Spinal cord (tissue), 10 donors: ENCODE measurements around the gene BUD23. TPM values are rescaled to one million over a fixed set of nuclear protein-coding genes. Genes with fewer than 3 reads are reported as not detected.

Source experiments
- DNase-seq, 6 donors: peaks; one replicate each; pipeline versions ENCODE4 v3.0.0 to v3.0.0-alpha.2; 2013 to 2015; ENCODE audit warnings: low spot score in 6 of 6, low read depth in 4 of 6
- H3K27ac ChIP-seq: one replicate; pipeline ENCODE4 v1.5.1; 2013; ENCODE audit warnings: low read depth, low read length, control low read depth
- H3K27me3 ChIP-seq: one replicate; pipeline ENCODE4 v1.6.1; 2013; ENCODE audit warnings: low read length; ENCODE audit not compliant: control insufficient read depth, insufficient read depth
- H3K36me3 ChIP-seq: one replicate; pipeline ENCODE4 v1.6.1; 2013; ENCODE audit warnings: low read length; ENCODE audit not compliant: control insufficient read depth, insufficient read depth
- H3K4me1 ChIP-seq: one replicate; pipeline ENCODE4 v1.6.1; 2013; ENCODE audit warnings: low read length; ENCODE audit not compliant: control insufficient read depth, insufficient read depth
- H3K4me3 ChIP-seq: one replicate; pipeline ENCODE4 v1.5.1; 2013; ENCODE audit warnings: low read depth, low read length, control low read depth
- H3K9me3 ChIP-seq: one replicate; pipeline ENCODE4 v1.6.1; 2013; ENCODE audit warnings: low read length; ENCODE audit not compliant: control insufficient read depth, insufficient read depth
- WGBS: methylation state at CpG from one replicate; pipeline ENCODE4 v1.1.5; 2013; ENCODE audit warnings: missing lambda C conversion rate; ENCODE audit not compliant: insufficient coverage; 5-methylcytosine and 5-hydroxymethylcytosine counted together
- polyA plus RNA-seq, 2 donors: library from polyadenylated mRNA; unstranded; fragments of 120-200 nt; gene quantifications; one replicate each; pipeline ENCODE4 v1.2.1, GENCODE V29; 2013; ENCODE audit not compliant: insufficient read length in 2 of 2
- total RNA-seq, 2 donors: library from RNA; depleted of rRNA in 1 of 2; stranded (reverse); fragments of 120-200 nt in 1 of 2; fragments of >200 nt in 1 of 2; gene quantifications; one replicate each; pipeline versions ENCODE4 v1.2.3 to v1.2.4, GENCODE V29; 2013 to 2014
- donor health status: healthy.

The BUD23 gene
- total and polyA plus RNA-seq, 4 donors = 24.6 to 107 (median 55.8) TPM

DNA sequence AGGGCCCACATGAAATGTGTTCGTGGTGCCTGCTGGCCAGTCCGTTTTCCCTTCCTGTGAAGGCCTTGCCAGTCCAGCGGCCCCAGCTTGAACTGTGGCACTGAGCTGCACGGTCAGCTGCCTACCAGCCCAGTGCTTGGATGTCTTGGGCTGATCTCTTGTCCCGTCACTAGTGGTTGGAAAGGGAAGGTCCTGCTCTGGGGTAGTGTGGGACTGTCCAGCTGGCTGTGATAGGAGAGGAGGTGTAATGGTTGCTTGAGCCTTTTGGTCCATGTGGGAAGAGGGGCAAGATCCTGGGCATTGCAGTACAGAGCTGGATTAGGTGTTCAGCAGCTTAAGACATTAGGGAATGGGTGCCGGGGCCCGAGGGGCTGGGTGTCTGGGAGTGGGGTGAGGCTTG is 15.0 kb downstream of the BUD23 start:
- Histone ChIP-seq H3K36me3 (peaks cover 95% of the 10 kb centered on the region), H3K27ac (no peak overlapping the region), H3K4me1 (no peaks in the 10 kb centered on the region), H3K9me3 (no peaks in the 10 kb centered on the region), H3K27me3 (no peaks in the 10 kb centered on the region), H3K4me3 (no peak overlapping the region)
- 93% methylated on average over 6 of the region's 7 CpGs for WGBS
- DNase-seq = no peak

DNA sequence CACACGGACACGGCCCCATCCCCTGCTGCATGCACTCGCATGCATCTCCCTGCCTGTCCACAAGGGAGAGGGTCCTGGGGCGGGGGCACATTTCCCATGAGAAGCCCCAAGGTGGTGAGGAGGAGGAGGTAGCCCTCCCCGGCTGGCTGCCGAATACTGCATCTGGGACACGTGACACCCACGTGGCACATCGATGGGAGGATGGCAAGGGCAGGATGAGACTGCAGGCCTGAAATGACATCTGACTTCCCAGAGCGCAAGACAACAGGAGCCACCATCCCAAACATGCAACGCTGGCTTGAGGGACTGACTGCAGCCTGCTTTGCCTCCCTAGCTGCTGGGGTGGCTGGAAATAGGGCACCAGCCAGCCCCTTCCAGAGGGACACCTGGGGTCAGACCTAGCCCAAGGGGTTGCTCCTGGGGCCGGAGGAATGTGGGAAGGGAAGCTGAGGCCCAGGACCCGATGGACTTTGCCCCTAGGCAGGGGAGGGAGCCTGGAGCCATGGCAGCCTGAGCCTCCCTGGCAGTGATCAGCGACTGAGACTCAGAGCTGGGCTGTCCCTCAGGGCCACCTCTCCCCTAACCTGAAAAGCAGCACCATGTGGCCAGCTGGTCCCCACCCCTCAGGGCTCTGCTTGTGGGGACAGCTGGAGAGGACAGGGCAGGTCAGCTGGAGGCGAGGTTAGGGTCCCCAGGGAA is 16.1 kb downstream of the BUD23 start:
- peaks cover 93% of the 10 kb centered on the region for H3K36me3 ChIP-seq

DNA sequence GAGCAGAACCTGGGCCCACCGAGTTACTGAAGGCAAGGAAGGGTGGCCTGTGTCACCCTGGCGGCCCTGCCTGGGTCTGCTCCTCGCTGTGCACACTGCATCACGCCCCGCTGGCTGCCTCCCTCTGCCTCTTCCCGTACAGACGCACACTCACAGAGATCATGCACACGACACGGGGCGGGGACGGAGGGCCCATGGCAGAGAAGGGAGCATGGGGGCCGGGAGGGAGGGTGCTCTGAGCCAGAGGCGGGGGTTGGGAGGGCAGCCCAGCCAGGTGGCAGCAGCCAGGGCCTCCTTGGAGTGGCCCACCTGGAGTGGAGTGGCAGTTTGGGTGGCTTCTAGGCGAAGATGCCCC is 16.6 kb downstream of the BUD23 start:
- Histone ChIP-seq H3K36me3 (peaks cover 93% of the 10 kb centered on the region), H3K9me3 (no peaks in the 10 kb centered on the region), H3K4me3 (no peak overlapping the region), H3K27me3 (no peaks in the 10 kb centered on the region), H3K4me1 (peaks cover 11% of the 10 kb centered on the region), H3K27ac (no peak overlapping the region)
- WGBS = 93% methylated on average over 8 of the region's 14 CpGs
- DNase-seq = no peak

More for the DNA sequence above, 16.1 kb downstream of the BUD23 start:
- whole genome bisulfite sequencing = 80% methylated on average over 12 of the region's 15 CpGs
- no peak for DNase-seq
- Histone ChIP-seq H3K27me3 (no peaks in the 10 kb centered on the region), H3K27ac (no peak overlapping the region), H3K4me1 (peaks cover 6% of the 10 kb centered on the region), H3K4me3 (no peak overlapping the region), H3K9me3 (no peaks in the 10 kb centered on the region)

DNA sequence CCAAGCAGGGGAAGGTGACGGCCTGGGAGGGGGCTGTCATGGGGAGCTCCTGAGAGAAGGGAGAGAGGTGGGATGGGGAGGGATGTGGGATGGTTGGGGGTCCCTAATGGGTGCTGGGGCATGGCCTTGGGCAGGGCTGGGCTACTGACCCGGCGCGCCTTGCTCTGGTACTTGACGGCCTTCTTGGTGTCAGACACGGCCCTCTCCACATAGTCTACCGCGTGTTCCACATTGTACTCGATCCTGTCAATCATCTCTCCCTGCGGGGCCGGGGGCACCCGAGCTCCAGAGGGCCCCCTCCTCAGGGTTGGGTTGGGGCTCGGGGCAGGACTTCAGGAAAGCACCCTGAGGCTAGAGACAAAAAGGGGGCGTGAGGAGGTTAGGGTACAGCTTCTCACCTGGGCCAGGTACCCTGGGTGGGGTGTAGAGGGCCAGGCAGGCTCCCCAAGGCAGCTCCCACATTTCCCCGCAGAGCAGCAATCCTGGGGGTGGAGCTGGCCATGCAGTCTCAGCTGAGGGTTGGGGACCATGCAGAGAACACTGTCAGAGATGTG is 17.3 kb downstream of the BUD23 start:
- Histone ChIP-seq H3K27ac (no peak overlapping the region), H3K9me3 (no peaks in the 10 kb centered on the region), H3K36me3 (peaks cover 93% of the 10 kb centered on the region), H3K4me1 (peaks cover 11% of the 10 kb centered on the region), H3K27me3 (no peaks in the 10 kb centered on the region), H3K4me3 (no peak overlapping the region)
- DNase-seq = no peak
- 96% methylated on average over 13 of the region's 15 CpGs for WGBS

DNA sequence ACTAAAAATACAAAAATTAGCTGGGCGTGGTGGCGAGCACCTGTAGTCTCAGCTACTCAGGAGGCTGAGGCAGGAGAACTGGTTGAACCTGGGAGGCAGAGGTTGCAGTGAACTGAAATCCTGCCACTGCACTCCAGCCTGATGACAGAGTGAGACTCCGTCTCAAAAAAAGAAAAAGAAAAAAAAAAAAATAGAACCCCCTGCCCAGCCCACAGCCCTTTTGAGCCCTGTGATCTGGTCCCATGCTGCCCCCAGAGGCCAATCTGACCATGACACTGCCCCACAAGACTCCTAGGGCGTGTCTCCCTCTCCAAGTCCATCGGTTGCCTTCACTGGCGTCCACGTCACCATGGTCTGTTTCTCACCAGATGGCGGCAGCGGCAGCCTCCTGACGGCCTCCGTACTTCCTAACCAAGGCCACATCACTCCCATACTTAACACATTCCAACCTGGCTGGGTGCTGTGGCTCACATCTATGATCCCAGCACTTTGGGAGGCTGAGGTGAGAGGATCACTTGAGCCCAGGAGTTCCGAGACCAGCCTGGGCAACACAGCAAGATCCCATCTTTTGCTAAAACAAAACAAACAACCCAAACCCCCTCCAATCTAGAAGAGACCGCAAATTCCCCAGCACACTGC is 18.1 kb downstream of the BUD23 start:
- Histone ChIP-seq H3K9me3 (no peaks in the 10 kb centered on the region), H3K36me3 (peaks cover 96% of the 10 kb centered on the region), H3K4me1 (peaks cover 11% of the 10 kb centered on the region), H3K4me3 (no peak overlapping the region), H3K27me3 (no peaks in the 10 kb centered on the region), H3K27ac (no peak overlapping the region)
- peak in 2 of 6 donors; percentile 40 to 43 for DNase-seq
- 78% methylated on average over 9 of the region's 13 CpGs for WGBS

DNA sequence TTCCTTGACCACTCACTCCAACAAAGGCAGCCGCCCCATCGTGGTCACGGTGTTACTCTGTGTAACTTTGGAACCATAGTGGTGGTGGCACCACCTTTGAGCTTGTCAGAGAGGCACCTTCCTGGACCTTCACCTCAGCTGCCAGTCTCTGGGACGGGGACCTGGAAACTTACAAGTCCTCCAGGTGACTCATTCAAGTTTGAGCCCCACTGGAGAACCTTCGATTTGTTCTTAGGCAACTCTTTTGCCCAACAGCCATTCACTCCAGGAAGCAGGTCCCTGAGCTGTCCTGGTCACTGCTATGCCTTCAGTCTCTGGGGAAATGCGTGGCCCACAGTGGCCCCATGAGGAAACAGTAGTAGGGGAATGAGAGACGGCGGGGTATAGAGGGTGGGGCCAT is 18.8 kb downstream of the BUD23 start:
- DNase-seq = no peak
- WGBS = 79% methylated on average over 8 of the region's 8 CpGs
- H3K27ac ChIP-seq = no peak overlapping the region
- H3K36me3 ChIP-seq = peaks cover 96% of the 10 kb centered on the region
- H3K4me3 ChIP-seq = no peak overlapping the region
- H3K27me3 ChIP-seq = no peaks in the 10 kb centered on the region
- peaks cover 16% of the 10 kb centered on the region for H3K4me1 ChIP-seq
- H3K9me3 ChIP-seq = no peaks in the 10 kb centered on the region

DNA sequence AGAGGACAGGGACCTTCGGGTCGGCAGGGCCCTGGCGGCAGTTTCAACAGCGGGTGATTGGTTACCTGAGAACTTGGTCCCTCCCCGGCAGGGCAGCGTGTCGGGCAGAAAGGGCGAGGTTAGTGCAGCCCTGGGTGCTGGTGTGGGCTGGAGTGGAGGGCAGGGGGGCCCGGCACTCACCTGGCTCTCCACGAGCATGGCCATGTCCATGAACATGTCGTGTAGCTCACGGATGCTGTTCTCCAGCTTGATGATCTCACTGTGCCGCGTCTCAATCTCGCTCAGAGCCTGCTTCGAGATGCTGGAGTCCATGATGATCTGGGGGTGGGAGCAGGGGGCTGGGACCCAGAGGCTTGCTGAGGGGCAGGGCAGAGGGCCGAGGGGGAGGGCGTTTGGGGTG is 19.3 kb downstream of the BUD23 start:
- Histone ChIP-seq H3K4me3 (no peak overlapping the region), H3K36me3 (peaks cover 94% of the 10 kb centered on the region), H3K27me3 (no peaks in the 10 kb centered on the region), H3K4me1 (peaks cover 20% of the 10 kb centered on the region), H3K9me3 (no peaks in the 10 kb centered on the region), H3K27ac (no peak overlapping the region)
- no peak for DNase-seq
- 83% methylated on average over 16 of the region's 18 CpGs for WGBS

DNA sequence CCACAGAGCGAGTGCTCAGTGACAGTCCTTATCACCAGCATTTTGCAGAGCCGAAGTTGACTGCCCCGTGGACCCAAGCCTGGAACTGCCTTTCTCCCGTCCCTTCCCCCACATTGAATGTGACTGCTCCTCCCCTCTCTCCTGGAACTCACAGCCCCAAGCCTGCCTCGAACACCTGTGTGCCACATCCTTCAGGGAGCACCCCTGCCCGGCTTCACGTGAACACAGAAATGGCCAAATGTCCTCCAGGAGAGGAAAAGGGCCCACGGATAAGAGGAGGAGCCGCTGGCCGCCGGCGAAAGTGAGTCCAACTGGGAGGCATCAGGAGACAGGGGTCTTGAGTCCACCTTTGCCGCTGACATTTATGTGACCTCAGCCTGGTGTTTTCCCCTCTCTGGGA is 19.8 kb downstream of the BUD23 start:
- no peaks in the 10 kb centered on the region for H3K27me3 ChIP-seq
- WGBS = 67% methylated on average over 13 of the region's 13 CpGs
- peaks cover 20% of the 10 kb centered on the region for H3K4me1 ChIP-seq
- no peaks in the 10 kb centered on the region for H3K9me3 ChIP-seq
- no peak for DNase-seq
- H3K36me3 ChIP-seq = peaks cover 90% of the 10 kb centered on the region
- H3K4me3 ChIP-seq = no peak overlapping the region
- no peak overlapping the region for H3K27ac ChIP-seq

DNA sequence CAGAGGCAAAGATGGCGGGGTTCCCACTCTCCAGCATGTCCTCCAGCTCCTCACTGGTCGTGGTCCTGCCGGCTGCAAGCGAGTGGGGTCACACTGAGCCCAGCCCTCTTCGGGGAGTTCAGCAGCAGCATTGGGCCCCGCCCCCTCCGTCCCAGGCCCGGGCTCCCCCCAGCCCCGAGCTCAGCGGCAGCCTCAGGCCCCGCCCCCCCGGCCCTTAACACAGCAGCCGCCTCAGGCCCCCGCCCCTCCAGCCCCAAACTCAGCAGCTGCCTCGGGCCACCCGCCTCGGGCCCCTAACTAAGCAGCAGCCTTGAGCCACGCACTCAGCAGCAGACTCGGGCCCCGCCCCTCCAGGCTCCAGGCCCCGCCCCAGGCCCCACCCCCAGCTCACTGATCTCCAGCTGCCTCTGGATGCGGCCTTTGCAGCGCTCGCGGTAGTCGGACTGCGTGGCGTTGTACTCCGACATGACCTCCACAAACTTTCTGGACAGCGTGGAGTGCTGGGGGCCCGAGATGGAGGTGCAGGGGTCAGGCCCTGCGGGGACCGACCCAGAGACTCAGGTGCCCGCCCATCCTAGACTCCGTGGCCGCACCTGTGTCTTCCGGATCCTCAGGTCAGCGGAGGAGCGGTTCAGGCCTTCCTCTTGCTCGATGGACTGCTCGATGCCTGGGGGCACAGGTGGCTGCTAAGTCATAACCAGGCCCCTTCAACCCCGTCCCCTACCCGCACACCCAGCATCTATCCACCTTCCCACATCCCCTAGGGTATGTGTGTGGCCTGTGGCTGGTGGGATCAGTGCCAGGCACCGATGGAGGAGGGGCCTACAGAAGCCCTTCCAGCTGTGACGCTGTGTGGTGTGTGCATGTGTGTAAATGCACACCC is 20.6 kb downstream of the BUD23 start:
- Histone ChIP-seq H3K27me3 (no peaks in the 10 kb centered on the region), H3K4me1 (peaks cover 20% of the 10 kb centered on the region), H3K4me3 (peak overlapping the region; percentile 10), H3K36me3 (peaks cover 90% of the 10 kb centered on the region), H3K9me3 (no peaks in the 10 kb centered on the region), H3K27ac (peak overlapping the region; percentile 3)
- 27% methylated on average over 27 of the region's 45 CpGs for WGBS
- peak in 2 of 6 donors; percentile 49 to 72 for DNase-seq
